Activated naive CD8-positive, alpha-beta T cell treated with anti-CD3 and anti-CD28 coated beads, Interleukin-2, amount 50 U/mL, for 16 hours (primary cell): ENCODE results near the gene FARS2.
"Not testable (repeated sequence)": the region's sequence is repeated elsewhere in the genome, so short reads cannot be mapped to it uniquely, and the experiment has no call there.

Experiments used
- DNase-seq: peaks from one replicate; pipeline ENCODE4 v3.0.0-alpha.2; 2020; ENCODE audit warnings: low read depth, low spot score

Gene FARS2

GRCh38 chr6:5630636-5631035 is 369.3 kb downstream of the FARS2 start:
- no peak for DNase-seq

GRCh38 chr6:5632348-5632935 is 371.1 kb downstream of the FARS2 start:
- no peak for DNase-seq

- DNase-seq, result no peak
Measured at GRCh38 chr6:5634525-5634924, 373.2 kb downstream of the FARS2 start.

- DNase-seq, result no peak
Measured at GRCh38 chr6:5636210-5637030, 375.1 kb downstream of the FARS2 start.

- no peak for DNase-seq
Measured at GRCh38 chr6:5637714-5638113, 376.4 kb downstream of the FARS2 start.

- DNase-seq, result no peak
Measured at GRCh38 chr6:5638666-5639065, 377.4 kb downstream of the FARS2 start.

- DNase-seq, result no peak
Measured at GRCh38 chr6:5639193-5639592, 377.9 kb downstream of the FARS2 start.

GRCh38 chr6:5640614-5641013 is 379.3 kb downstream of the FARS2 start:
- no peak for DNase-seq

GRCh38 chr6:5644523-5645185 is 383.3 kb downstream of the FARS2 start:
- DNase-seq, result no peak

- DNase-seq, result no peak
Measured at GRCh38 chr6:5645328-5646290, 384.3 kb downstream of the FARS2 start.

GRCh38 chr6:5652406-5653137 is 391.3 kb downstream of the FARS2 start:
- no peak for DNase-seq

GRCh38 chr6:5653801-5654200 is 392.5 kb downstream of the FARS2 start:
- DNase-seq, result no peak

GRCh38 chr6:5656226-5656625 is 394.9 kb downstream of the FARS2 start:
- DNase-seq, result no peak

GRCh38 chr6:5656695-5657094 is 395.4 kb downstream of the FARS2 start:
- not testable (repeated sequence) for DNase-seq

- DNase-seq, result no peak
Measured at GRCh38 chr6:5657684-5658430, 396.5 kb downstream of the FARS2 start.

- DNase-seq, result no peak
Measured at GRCh38 chr6:5659467-5659866, 398.2 kb downstream of the FARS2 start.

GRCh38 chr6:5660772-5661171 is 399.5 kb downstream of the FARS2 start:
- no peak for DNase-seq

- DNase-seq, result no peak
Measured at GRCh38 chr6:5662797-5663196, 401.5 kb downstream of the FARS2 start.

- DNase-seq, result no peak
Measured at GRCh38 chr6:5663259-5663658, 401.9 kb downstream of the FARS2 start.

- no peak for DNase-seq
Measured at GRCh38 chr6:5663739-5664138, 402.4 kb downstream of the FARS2 start.
